Activated gamma-delta T cell treated with Interleukin-2 at 50 U/mL for 16 hours (primary cell): Measurements from ENCODE around the gene ERICH4.
"Not testable (repeated sequence)": the region's sequence is repeated elsewhere in the genome, so short reads cannot be mapped to it uniquely, and the experiment has no call there.

Experiments used
- DNase-seq: peaks from one replicate; pipeline ENCODE4 v3.0.0-alpha.2; 2020

The ERICH4 gene

DNA sequence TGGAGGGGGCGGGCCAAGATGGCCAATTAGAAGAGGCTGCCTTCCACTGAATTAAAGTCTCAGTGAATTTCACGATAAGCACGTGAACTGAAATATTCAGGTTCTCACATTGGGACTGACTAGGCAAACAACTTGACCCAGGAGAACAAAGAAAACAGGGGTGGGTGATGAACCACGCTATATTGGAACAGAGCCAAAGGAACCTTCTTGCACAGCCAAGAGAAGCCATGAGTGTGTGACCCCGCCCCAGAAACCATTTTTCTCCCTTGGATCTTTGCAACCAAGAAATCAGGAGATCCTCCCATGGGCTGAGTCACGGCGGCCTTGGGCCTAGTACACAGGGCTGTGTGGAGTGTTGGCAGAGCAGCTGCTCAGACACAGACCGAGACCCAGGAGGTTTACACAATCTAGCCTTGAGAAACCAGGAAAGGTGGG is 36.8 kb downstream of the ERICH4 start:
- no peak for DNase-seq

DNA sequence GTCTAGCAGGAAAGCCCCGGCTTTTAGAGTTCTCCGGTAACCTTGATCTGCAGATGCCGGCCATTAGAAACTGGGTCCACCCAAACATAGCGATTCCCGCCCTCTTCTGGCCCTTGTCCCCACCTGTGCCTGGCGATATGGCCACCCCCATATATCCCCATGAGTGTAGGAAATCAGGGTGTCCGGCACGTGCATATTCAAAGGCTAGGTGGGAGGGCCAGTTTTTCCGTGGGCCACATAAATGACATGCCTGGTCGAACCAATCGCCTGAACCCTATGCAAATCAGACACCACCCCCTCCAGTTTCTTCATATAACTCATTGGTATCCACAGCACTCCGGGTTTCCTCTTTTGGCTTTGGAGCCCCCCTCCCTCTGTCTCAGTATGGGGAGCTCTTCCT is 37.4 kb downstream of the ERICH4 start:
- DNase-seq = no peak

DNA sequence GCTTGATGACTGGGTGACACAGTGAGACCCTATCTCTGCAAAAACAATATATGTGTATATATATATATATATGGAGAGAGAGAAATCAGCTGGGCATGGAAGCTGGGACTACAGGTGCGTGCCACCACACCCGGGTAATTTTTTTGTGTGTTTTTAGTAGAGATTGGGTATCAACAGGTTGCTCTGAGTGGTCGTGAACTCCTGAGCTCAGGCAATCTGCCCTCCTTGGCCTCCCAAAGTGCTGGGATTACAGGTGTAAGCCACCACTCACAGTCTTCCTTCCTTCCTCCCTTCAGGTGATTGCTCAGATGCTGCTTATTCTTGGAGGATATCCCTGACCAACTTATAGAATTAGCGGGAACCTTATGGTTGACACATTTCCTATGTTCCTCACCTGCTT is 41.9 kb downstream of the ERICH4 start:
- DNase-seq = no peak

DNA sequence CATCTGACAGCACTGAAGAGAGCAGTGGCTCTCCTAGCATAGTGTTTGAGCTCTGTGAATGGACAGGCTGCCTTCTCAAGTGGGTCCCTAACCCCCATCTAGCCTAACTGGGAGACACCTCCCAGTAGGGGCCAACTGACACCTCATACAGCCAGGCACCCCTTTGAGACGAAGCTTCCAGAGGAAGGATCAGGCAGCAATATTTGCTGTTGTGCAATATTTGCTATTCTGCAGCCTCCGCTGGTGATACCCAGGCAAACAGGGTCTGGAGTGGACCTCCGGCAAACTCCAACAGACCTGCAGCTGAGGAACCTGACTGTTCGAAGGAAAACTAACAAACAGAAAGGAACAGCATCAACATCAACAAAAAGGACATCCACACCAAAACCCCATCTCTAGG is 44.0 kb downstream of the ERICH4 start:
- DNase-seq = not testable (repeated sequence)

DNA sequence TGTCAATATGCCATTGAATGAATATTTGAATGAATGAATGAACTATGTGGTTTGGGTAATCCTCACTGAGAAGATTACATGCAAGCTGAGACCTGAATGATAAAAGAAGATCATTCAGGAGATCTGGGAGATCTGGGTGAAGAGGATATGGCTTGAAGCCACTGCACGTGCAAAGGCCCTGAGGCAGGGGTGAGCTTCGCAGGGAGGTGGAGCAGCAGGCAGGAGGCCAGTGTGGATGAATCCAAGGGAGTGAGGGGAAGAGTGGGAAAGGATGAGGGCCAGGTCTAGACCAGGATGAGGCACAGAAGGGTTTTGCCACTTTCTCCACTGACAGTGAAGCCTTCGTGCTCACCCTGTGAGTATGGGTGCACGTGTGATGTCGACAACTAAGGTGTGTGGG is 49.9 kb downstream of the ERICH4 start:
- DNase-seq = no peak
